C4-2B (cell line): ENCODE data around the gene ENO3.

Source experiments
- CTCF ChIP-seq: fragments of 450-650 bp; conservative IDR thresholded peaks from 2 replicates; pipeline ENCODE4 v1.5.1; 2017; ENCODE audit warnings: mild to moderate bottlenecking
- ZFX ChIP-seq: fragments of 450-650 bp; IDR thresholded peaks from 2 replicates; pipeline ENCODE4 v1.6.1; 2017

GRCh38 chr17:4974115-4974670 is 23.3 kb downstream of the ENO3 start:
- TF ChIP-seq CTCF (no peak), ZFX (no peak)
